Measurements from ENCODE around the gene PRKCH.

DNA sequence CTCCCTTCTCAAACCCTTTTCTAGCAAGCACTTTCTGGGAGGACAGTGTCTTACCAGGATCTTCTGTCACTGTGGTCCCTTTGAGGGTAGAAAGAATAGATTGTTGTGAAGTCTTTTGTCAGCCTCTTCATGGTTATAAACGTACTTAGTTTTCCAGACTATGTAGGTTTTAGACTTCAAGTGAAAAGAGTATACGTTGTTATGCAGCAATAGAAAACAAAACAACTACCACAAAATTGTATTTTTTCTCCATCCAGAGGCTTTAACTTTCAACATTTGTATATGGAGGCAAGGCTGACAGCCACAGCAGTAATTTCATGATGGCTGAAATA, 23.7 kb downstream of the PRKCH start:
- no peak for TF ChIP-seq POLR2A (IDR thresholded peaks at IDR 0.05)
- TF ChIP-seq, protein P1, sequence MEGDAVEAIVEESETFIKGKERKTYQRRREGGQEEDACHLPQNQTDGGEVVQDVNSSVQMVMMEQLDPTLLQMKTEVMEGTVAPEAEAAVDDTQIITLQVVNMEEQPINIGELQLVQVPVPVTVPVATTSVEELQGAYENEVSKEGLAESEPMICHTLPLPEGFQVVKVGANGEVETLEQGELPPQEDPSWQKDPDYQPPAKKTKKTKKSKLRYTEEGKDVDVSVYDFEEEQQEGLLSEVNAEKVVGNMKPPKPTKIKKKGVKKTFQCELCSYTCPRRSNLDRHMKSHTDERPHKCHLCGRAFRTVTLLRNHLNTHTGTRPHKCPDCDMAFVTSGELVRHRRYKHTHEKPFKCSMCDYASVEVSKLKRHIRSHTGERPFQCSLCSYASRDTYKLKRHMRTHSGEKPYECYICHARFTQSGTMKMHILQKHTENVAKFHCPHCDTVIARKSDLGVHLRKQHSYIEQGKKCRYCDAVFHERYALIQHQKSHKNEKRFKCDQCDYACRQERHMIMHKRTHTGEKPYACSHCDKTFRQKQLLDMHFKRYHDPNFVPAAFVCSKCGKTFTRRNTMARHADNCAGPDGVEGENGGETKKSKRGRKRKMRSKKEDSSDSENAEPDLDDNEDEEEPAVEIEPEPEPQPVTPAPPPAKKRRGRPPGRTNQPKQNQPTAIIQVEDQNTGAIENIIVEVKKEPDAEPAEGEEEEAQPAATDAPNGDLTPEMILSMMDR (IDR thresholded peaks at IDR 0.05), result no peak
